Large intestine (tissue), 3 donors: ENCODE measurements around the gene ABCA7. TPM values are rescaled to one million over a fixed set of nuclear protein-coding genes. Genes with fewer than 3 reads are reported as not detected.

ENCODE experiments used
- DNase-seq, 2 donors: peaks; one replicate each; pipeline versions ENCODE4 v3.0.0 to v3.0.0-alpha.2; 2013
- H3K27ac ChIP-seq: one replicate; pipeline ENCODE4 v1.5.1; 2013; ENCODE audit warnings: low read length
- H3K27me3 ChIP-seq: 2 replicates; pipeline ENCODE4 v1.6.1; 2013; ENCODE audit warnings: low read length; ENCODE audit not compliant: control insufficient read depth, insufficient read depth
- H3K36me3 ChIP-seq: 2 replicates; pipeline ENCODE4 v1.6.1; 2013; ENCODE audit warnings: low read length; ENCODE audit not compliant: control insufficient read depth, insufficient read depth
- H3K4me1 ChIP-seq: one replicate; pipeline ENCODE4 v1.6.1; 2013; ENCODE audit warnings: low read length; ENCODE audit not compliant: control insufficient read depth, insufficient read depth
- H3K4me3 ChIP-seq: one replicate; pipeline ENCODE4 v1.5.1; 2013; ENCODE audit warnings: low read length
- H3K9me3 ChIP-seq: one replicate; pipeline ENCODE4 v1.6.1; 2013; ENCODE audit warnings: mild to moderate bottlenecking, low read depth, low read length, moderate library complexity; ENCODE audit not compliant: control insufficient read depth
- WGBS: methylation state at CpG from one replicate; pipeline ENCODE4 v1.1.5; 2013; ENCODE audit warnings: low lambda C conversion rate; ENCODE audit not compliant: insufficient coverage; 5-methylcytosine and 5-hydroxymethylcytosine counted together
- polyA plus RNA-seq: library from polyadenylated mRNA; unstranded; fragments of 120-200 nt; gene quantifications from one replicate; pipeline ENCODE4 v1.2.1, GENCODE V29; 2013

ABCA7 gene
- polyA plus RNA-seq, 1 donor, result 5.7 TPM

GRCh38 chr19:1003283-1003682 lies 36.6 kb upstream of the ABCA7 start:
- Histone ChIP-seq H3K27me3 (peaks cover 38% of the 10 kb centered on the region), H3K27ac (no peak overlapping the region), H3K36me3 (peaks cover under 1% of the 10 kb centered on the region), H3K4me3 (no peak overlapping the region), H3K9me3 (peaks cover 13% of the 10 kb centered on the region), H3K4me1 (peaks cover 11% of the 10 kb centered on the region)
- DNase-seq, result no peak
- WGBS, result no CpG with 5 or more reads among the region's 37 CpGs

DNA sequence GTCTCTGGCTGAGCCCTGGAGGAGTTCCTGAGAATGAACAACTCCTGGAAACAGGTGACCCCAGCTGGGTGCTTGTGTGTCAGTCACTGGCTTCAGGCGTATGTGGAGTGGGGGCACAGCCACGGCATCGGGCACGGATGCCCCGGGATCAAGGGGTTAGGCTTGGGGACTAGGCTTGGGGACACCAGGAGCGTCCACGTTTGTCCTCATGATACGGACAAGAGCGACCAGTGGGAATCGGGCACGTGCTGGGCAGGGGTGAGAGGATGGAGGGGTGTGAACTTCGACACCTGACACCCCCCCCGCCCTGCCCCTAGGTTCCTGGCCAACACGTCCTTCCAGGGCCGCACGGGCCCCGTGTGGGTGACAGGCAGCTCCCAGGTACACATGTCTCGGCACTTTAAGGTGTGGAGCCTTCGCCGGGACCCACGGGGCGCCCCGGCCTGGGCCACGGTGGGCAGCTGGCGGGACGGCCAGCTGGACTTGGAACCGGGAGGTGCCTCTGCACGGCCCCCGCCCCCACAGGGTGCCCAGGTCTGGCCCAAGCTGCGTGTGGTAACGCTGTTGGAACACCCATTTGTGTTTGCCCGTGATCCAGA lies 35.6 kb upstream of the ABCA7 start:
- Histone ChIP-seq H3K9me3 (peaks cover 19% of the 10 kb centered on the region), H3K4me3 (no peak overlapping the region), H3K27ac (no peak overlapping the region), H3K36me3 (peaks cover 3% of the 10 kb centered on the region), H3K27me3 (peaks cover 27% of the 10 kb centered on the region), H3K4me1 (peaks cover 11% of the 10 kb centered on the region)
- no CpG with 5 or more reads among the region's 32 CpGs for WGBS
- DNase-seq, result no peak

DNA sequence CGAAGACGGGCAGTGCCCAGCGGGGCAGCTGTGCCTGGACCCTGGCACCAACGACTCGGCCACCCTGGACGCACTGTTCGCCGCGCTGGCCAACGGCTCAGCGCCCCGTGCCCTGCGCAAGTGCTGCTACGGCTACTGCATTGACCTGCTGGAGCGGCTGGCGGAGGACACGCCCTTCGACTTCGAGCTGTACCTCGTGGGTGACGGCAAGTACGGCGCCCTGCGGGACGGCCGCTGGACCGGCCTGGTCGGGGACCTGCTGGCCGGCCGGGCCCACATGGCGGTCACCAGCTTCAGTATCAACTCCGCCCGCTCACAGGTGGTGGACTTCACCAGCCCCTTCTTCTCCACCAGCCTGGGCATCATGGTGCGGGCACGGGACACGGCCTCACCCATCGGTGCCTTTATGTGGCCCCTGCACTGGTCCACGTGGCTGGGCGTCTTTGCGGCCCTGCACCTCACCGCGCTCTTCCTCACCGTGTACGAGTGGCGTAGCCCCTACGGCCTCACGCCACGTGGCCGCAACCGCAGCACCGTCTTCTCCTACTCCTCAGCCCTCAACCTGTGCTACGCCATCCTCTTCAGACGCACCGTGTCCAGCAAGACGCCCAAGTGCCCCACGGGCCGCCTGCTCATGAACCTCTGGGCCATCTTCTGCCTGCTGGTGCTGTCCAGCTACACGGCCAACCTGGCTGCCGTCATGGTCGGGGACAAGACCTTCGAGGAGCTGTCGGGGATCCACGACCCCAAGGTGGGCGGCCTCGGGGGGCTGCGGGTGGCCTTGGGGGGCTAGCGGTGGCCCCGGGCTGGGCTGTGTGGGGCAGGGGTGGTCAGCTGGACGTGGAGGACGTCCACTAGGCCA lies 34.9 kb upstream of the ABCA7 start:
- WGBS, result 80% methylated on average over 4 of the region's 70 CpGs
- Histone ChIP-seq H3K9me3 (peaks cover 19% of the 10 kb centered on the region), H3K36me3 (peaks cover 7% of the 10 kb centered on the region), H3K4me1 (peaks cover 12% of the 10 kb centered on the region), H3K27ac (no peak overlapping the region), H3K4me3 (no peak overlapping the region), H3K27me3 (peaks cover 20% of the 10 kb centered on the region)
- no peak for DNase-seq

DNA sequence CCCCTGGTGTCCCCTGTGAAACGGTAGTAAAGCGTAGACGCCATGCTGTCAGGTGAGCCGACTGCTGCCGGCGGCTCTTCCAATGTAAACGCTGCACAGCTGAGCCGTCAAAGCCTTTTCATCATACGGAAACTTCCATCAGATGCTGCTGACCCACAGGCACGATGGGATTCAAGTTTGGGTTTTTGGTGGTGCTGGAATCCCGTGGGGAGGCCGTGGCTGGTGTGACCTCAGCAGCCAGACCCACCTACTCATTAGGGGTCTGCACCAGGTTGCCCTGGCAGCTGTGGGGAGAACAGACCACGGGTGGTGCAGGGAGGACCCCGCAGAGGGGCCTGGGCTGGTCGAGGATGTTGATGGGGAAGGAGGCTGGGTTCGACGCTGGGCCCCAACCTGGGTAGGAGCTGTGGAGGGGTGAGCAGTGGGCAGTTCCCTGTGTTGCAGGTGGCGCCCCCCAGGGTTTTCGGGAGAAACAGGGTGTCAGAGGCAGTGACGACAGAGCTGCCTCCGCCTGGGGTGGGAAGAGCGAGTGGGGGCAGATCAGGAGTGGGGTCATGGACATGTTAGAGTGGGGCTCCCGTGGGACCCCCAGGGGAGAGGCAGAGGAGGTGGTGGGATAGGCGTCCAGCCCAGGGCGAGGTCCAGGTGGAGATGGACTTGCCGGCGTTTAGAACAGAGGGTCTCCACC lies 33.1 kb upstream of the ABCA7 start:
- Histone ChIP-seq H3K36me3 (peaks cover 15% of the 10 kb centered on the region), H3K4me3 (no peak overlapping the region), H3K9me3 (peaks cover 26% of the 10 kb centered on the region), H3K27me3 (peaks cover 7% of the 10 kb centered on the region), H3K27ac (no peak overlapping the region), H3K4me1 (peaks cover 3% of the 10 kb centered on the region)
- WGBS, result 80% methylated on average over 1 of the region's 27 CpGs
- no peak for DNase-seq

DNA sequence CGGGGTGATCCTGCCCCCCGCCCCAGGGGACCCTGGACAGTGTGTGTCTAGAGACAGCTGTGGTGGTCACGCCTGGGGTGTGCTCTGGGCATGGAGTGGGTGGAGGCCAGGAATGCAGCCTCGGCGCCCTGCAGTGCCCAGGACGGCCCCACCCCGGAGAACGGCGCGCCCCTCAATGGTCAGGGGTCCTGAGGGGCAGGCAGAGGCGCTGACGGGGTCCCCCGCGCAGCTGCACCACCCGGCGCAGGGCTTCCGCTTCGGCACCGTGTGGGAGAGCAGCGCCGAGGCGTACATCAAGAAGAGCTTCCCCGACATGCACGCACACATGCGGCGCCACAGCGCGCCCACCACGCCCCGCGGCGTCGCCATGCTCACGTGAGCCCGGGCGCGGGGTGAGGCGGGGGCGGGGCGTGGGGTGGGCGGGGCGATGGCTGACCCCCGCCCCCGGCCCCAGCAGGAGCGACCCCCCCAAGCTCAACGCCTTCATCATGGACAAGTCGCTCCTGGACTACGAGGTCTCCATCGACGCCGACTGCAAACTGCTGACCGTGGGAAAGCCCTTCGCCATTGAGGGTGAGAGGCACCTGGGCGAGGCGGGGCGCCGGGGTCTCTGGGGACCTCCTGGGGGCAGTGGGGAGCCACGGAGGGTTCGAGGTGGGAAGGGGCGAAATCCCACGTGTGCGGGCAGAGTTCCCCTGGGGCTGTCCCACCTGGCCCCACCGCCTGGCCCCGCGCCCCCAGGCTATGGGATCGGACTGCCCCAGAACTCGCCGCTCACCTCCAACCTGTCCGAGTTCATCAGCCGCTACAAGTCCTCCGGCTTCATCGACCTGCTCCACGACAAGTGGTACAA lies 32.3 kb upstream of the ABCA7 start:
- DNase-seq, result no peak
- peaks cover 1% of the 10 kb centered on the region for H3K27me3 ChIP-seq
- peaks cover 22% of the 10 kb centered on the region for H3K36me3 ChIP-seq
- no peak overlapping the region for H3K4me3 ChIP-seq
- no peak overlapping the region for H3K27ac ChIP-seq
- WGBS, result no CpG with 5 or more reads among the region's 73 CpGs
- H3K9me3 ChIP-seq, result peaks cover 31% of the 10 kb centered on the region
- H3K4me1 ChIP-seq, result peaks cover 3% of the 10 kb centered on the region

DNA sequence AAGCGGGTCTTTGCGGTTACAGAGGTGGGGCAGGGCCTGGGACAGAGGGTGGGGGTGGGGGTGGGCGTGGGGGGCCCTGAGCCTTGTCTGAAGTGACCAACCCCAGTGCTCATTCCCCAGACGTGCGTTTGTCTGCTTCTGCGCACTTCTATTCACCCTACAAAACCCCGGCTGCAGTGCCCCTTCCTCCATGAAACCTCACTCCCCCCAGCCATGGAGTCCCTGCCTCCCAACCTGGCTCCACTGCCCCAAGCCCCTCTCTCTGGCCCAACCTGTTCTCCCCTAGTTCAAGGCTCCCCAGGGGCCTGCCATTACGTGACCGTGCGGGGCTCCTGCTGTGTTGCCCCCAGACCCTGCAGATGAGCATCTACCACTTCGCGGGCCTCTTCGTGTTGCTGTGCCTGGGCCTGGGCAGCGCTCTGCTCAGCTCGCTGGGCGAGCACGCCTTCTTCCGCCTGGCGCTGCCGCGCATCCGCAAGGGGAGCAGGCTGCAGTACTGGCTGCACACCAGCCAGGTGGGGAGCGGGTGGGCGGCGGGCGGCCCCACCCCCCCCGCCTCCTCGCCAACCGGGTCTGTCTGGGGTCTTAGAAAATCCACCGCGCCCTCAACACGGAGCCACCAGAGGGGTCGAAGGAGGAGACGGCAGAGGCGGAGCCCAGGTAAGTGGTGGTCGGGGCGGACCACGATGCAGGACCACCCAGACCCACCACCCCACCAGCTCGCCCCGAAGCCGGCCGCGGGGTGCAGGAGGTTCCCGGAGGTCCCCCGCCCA lies 31.5 kb upstream of the ABCA7 start:
- H3K27ac ChIP-seq, result no peak overlapping the region
- no peak for DNase-seq
- no CpG with 5 or more reads among the region's 45 CpGs for WGBS
- H3K9me3 ChIP-seq, result peaks cover 31% of the 10 kb centered on the region
- H3K4me1 ChIP-seq, result peaks cover 3% of the 10 kb centered on the region
- peaks cover 30% of the 10 kb centered on the region for H3K36me3 ChIP-seq
- H3K27me3 ChIP-seq, result no peaks in the 10 kb centered on the region
- no peak overlapping the region for H3K4me3 ChIP-seq

GRCh38 chr19:1009041-1009980 lies 30.6 kb upstream of the ABCA7 start:
- no peak overlapping the region for H3K4me3 ChIP-seq
- H3K36me3 ChIP-seq, result peaks cover 39% of the 10 kb centered on the region
- peaks cover 3% of the 10 kb centered on the region for H3K4me1 ChIP-seq
- peak overlapping the region; percentile 31 for H3K27ac ChIP-seq
- no peaks in the 10 kb centered on the region for H3K27me3 ChIP-seq
- peaks cover 31% of the 10 kb centered on the region for H3K9me3 ChIP-seq
- no peak for DNase-seq
- no CpG with 5 or more reads among the region's 92 CpGs for WGBS

GRCh38 chr19:1009981-1010538 lies 29.8 kb upstream of the ABCA7 start:
- WGBS, result no CpG with 5 or more reads among the region's 29 CpGs
- Histone ChIP-seq H3K36me3 (peaks cover 47% of the 10 kb centered on the region), H3K27me3 (no peaks in the 10 kb centered on the region), H3K4me3 (no peak overlapping the region), H3K4me1 (peaks cover 3% of the 10 kb centered on the region), H3K27ac (peak overlapping the region; percentile 31), H3K9me3 (peaks cover 24% of the 10 kb centered on the region)
- DNase-seq, result no peak
